Spleen (tissue), 11 donors: ENCODE results near the gene COL19A1. TPM values are rescaled to one million over a fixed set of nuclear protein-coding genes. Genes with fewer than 3 reads are reported as not detected.

Experiments
- DNase-seq: peaks from one replicate; pipeline ENCODE4 v3.0.0-alpha.2; 2020
- H3K27ac ChIP-seq, 8 donors: fragments of 200-600 bp; sonication (generic) in 7 of 8; 1 replicate in 4 of 8; 2 replicates in 4 of 8; pipeline versions ENCODE4 v1.5.0 to v1.8.0; 2016 to 2021; ENCODE audit warnings: inconsistent platforms in 4 of 8, mild to moderate bottlenecking in 4 of 8, moderate library complexity in 1 of 8
- H3K27me3 ChIP-seq, 7 donors: fragments of 200-600 bp; sonication (generic) in 6 of 7; replicated peaks in 1 of 7; 1 replicate in 4 of 7; 2 replicates in 3 of 7; pipeline versions ENCODE4 v1.5.0 to v1.8.0; 2016 to 2021; ENCODE audit warnings: inconsistent platforms in 3 of 7, mild to moderate bottlenecking in 1 of 7
- H3K36me3 ChIP-seq, 6 donors: fragments of 200-600 bp; sonication (generic) in 5 of 6; 1 replicate in 4 of 6; 2 replicates in 2 of 6; pipeline versions ENCODE4 v1.5.0 to v1.8.0; 2016 to 2021; ENCODE audit warnings: inconsistent platforms in 2 of 6
- H3K4me1 ChIP-seq, 6 donors: fragments of 200-600 bp; sonication (generic) in 5 of 6; 1 replicate in 3 of 6; 2 replicates in 3 of 6; pipeline versions ENCODE4 v1.5.0 to v1.8.0; 2016 to 2021; ENCODE audit warnings: inconsistent platforms in 3 of 6
- H3K4me3 ChIP-seq, 8 donors: fragments of 200-600 bp; sonication (generic) in 7 of 8; 1 replicate in 4 of 8; 2 replicates in 4 of 8; pipeline versions ENCODE4 v1.5.0 to v1.8.0; 2016 to 2021; ENCODE audit warnings: inconsistent platforms in 4 of 8, mild to moderate bottlenecking in 4 of 8, moderate library complexity in 2 of 8
- H3K9me3 ChIP-seq, 8 donors: fragments of 200-600 bp; sonication (generic) in 7 of 8; 1 replicate in 4 of 8; 2 replicates in 4 of 8; pipeline versions ENCODE4 v1.5.0 to v1.8.0; 2016 to 2021; ENCODE audit warnings: inconsistent platforms in 4 of 8
- POLR2A ChIP-seq, 3 donors: fragments of 450-650 bp; IDR thresholded peaks; one replicate each; pipeline ENCODE4 v1.5.1; 2017; ENCODE audit warnings: antibody characterized with exemption in 3 of 3, mild to moderate bottlenecking in 1 of 3
- POLR2AphosphoS5 ChIP-seq, 3 donors: sonication (generic); formaldehyde crosslinking; IDR thresholded peaks; one replicate each; pipeline ENCODE4 v1.5.1; 2017; ENCODE audit warnings: antibody characterized with exemption in 3 of 3
- WGBS, 5 donors: extraction: QIAGEN DNeasy Blood & Tissue Kit in 3 of 5; methylation state at CpG; one replicate each; pipeline versions ENCODE4 v1.1.5 to v1.1.7; 2013 to 2018; 5-methylcytosine and 5-hydroxymethylcytosine counted together
- intact Hi-C: fragments of 100-400 bp; cut with DNase I; formaldehyde crosslinking; loops from one replicate; pipeline ENCODE4 v1.15.0; 2023; ENCODE audit warnings: low total_unique reads
- polyA plus RNA-seq, 3 donors: library from polyadenylated mRNA; stranded (reverse); fragments of 200-250 nt; gene quantifications; one replicate each; pipeline ENCODE4 v1.2.1, GENCODE V29; 2013
- total RNA-seq, 7 donors: library from RNA; depleted of rRNA in 3 of 7; stranded (reverse); fragments of >200 nt in 3 of 7; fragmentation: NEBNext Ultra II Directional in 4 of 7; extraction: Animal tissue kit (Norgen Biotek cat#: 25700) in 4 of 7; gene quantifications; one replicate each; pipeline versions ENCODE4 v1.1.0 to v1.2.1, GENCODE V29; 2016 to 2021
- TF ChIP-seq, protein P1 (sequence below), 11 experiments: fragments of 200-600 bp in 7 of 11; fragments of 450-650 bp in 4 of 11; sonication (generic) in 4 of 11; IDR thresholded peaks in 8 of 11; conservative IDR thresholded peaks in 3 of 11; 1 replicate in 7 of 11; 2 replicates in 4 of 11; pipeline versions ENCODE4 v1.4.0 to v1.8.0; 2016 to 2021; ENCODE audit warnings: antibody characterized with exemption in 11 of 11, inconsistent platforms in 4 of 11, mild to moderate bottlenecking in 1 of 11
- donor health status: healthy with polysubstance abuse.
- donor health status: DM: no; HTN: no; CAD: no; lungs with moderate emphysema.
- donor health status: DM: no; HTN: no; CAD: no.
- donor health status: Bipolar disorder and iron deficiency.
- donor health status: healthy.
- donor health status: DM: no; HTN: no; CAD: no.
- donor health status: DM: yes; HTN: yes; CAD: no.

The COL19A1 gene
- total and polyA plus RNA-seq, 10 donors: 0.48 to 14.5 (median 10.2) TPM

- 87 to 95% (median 91%) methylated on average over 5 of the region's 5 CpGs for WGBS, 5 donors
- no peak for TF ChIP-seq POLR2A (IDR thresholded peaks at IDR 0.05)
- TF ChIP-seq, protein P1, sequence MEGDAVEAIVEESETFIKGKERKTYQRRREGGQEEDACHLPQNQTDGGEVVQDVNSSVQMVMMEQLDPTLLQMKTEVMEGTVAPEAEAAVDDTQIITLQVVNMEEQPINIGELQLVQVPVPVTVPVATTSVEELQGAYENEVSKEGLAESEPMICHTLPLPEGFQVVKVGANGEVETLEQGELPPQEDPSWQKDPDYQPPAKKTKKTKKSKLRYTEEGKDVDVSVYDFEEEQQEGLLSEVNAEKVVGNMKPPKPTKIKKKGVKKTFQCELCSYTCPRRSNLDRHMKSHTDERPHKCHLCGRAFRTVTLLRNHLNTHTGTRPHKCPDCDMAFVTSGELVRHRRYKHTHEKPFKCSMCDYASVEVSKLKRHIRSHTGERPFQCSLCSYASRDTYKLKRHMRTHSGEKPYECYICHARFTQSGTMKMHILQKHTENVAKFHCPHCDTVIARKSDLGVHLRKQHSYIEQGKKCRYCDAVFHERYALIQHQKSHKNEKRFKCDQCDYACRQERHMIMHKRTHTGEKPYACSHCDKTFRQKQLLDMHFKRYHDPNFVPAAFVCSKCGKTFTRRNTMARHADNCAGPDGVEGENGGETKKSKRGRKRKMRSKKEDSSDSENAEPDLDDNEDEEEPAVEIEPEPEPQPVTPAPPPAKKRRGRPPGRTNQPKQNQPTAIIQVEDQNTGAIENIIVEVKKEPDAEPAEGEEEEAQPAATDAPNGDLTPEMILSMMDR (IDR thresholded peaks at IDR 0.05 in 8 of 11, conservative IDR thresholded peaks at IDR 0.05 in 3 of 11): no peak
- TF ChIP-seq POLR2AphosphoS5 (IDR thresholded peaks at IDR 0.05): no peak
- no peak overlapping the region for H3K27ac ChIP-seq
- no peaks in the 10 kb centered on the region for H3K9me3 ChIP-seq
- no peaks in the 10 kb centered on the region for H3K27me3 ChIP-seq
- no peaks in the 10 kb centered on the region for H3K36me3 ChIP-seq
- H3K4me1 ChIP-seq: no peaks in the 10 kb centered on the region
- H3K4me3 ChIP-seq: no peak overlapping the region
- no peak for DNase-seq
- intact Hi-C loops: no loop called here
Observed at GRCh38 chr6:70060680-70061079, 194.3 kb downstream of the COL19A1 start.

GRCh38 chr6:70061546-70061945, 195.2 kb downstream of the COL19A1 start:
- Histone ChIP-seq H3K9me3 (no peaks in the 10 kb centered on the region), H3K4me3 (no peak overlapping the region), H3K27ac (no peak overlapping the region), H3K36me3 (no peaks in the 10 kb centered on the region), H3K27me3 (no peaks in the 10 kb centered on the region), H3K4me1 (no peaks in the 10 kb centered on the region)
- intact Hi-C loops: no loop called here
- TF ChIP-seq, protein P1 (IDR thresholded peaks at IDR 0.05 in 8 of 11, conservative IDR thresholded peaks at IDR 0.05 in 3 of 11): no peak
- TF ChIP-seq POLR2AphosphoS5 (IDR thresholded peaks at IDR 0.05) (no peak), POLR2A (IDR thresholded peaks at IDR 0.05) (no peak)
- whole genome bisulfite sequencing, 5 donors: 69 to 81% (median 72%) methylated on average over 2 of the region's 2 CpGs
- DNase-seq: no peak

- Histone ChIP-seq H3K27me3 (no peaks in the 10 kb centered on the region), H3K4me3 (no peak overlapping the region)
Observed at GRCh38 chr6:70062010-70062409, 195.7 kb downstream of the COL19A1 start.

DNA sequence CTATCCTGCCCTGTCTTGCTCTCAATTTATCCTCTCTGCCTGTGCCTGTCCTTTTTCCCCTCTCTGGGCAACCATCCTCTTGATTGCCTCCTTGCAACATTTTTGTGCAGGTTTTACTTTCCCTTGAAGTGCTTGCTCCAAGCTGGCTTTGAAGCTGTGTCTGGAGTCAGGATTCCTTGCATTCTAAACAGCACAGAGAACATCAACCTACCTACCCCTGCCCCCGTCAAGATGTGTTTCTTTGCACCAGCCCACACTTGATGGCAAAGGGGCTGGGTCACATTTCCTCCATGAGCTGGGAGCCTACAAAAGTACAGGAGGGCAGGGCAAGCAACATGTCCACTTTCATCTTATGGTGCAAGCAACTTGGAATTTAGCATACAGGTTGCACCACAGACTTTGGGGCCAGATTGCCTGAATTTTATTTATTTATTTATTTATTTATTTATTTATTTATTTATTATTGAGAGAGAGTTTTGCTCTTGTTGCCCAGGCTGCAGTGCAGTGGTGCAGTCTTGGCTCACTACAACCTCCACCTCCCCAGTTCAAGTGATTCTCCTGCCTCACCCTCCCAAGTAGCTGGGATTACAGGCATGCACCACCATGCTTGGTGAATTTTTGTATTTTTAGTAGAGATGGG, 206.3 kb downstream of the COL19A1 start:
- no peak overlapping the region for H3K27ac ChIP-seq
- no peaks in the 10 kb centered on the region for H3K4me1 ChIP-seq
- WGBS, 5 donors: 77 to 96% (median 83%) methylated on average over 1 of the region's 1 CpG
- no peak for DNase-seq
- intact Hi-C loops: no loop called here
- no peaks in the 10 kb centered on the region for H3K9me3 ChIP-seq
- no peak overlapping the region for H3K4me3 ChIP-seq
- TF ChIP-seq POLR2AphosphoS5 (IDR thresholded peaks at IDR 0.05) (no peak), POLR2A (IDR thresholded peaks at IDR 0.05) (no peak)
- TF ChIP-seq, protein P1 (IDR thresholded peaks at IDR 0.05 in 8 of 11, conservative IDR thresholded peaks at IDR 0.05 in 3 of 11): no peak
- no peaks in the 10 kb centered on the region for H3K36me3 ChIP-seq
- H3K27me3 ChIP-seq: no peaks in the 10 kb centered on the region

More at GRCh38 chr6:70062010-70062409, 195.7 kb downstream of the COL19A1 start:
- intact Hi-C loops: no loop called here
- Histone ChIP-seq H3K9me3 (no peaks in the 10 kb centered on the region), H3K27ac (no peak overlapping the region), H3K4me1 (no peaks in the 10 kb centered on the region), H3K36me3 (no peaks in the 10 kb centered on the region)
- WGBS, 5 donors: 87 to 92% (median 88%) methylated on average over 1 of the region's 1 CpG
- TF ChIP-seq, protein P1 (IDR thresholded peaks at IDR 0.05 in 8 of 11, conservative IDR thresholded peaks at IDR 0.05 in 3 of 11): no peak
- TF ChIP-seq POLR2AphosphoS5 (IDR thresholded peaks at IDR 0.05): no peak
- TF ChIP-seq POLR2A (IDR thresholded peaks at IDR 0.05): no peak
- DNase-seq: no peak
